ENCODE data around the gene ATXN1.

- TF ChIP-seq, protein P1, sequence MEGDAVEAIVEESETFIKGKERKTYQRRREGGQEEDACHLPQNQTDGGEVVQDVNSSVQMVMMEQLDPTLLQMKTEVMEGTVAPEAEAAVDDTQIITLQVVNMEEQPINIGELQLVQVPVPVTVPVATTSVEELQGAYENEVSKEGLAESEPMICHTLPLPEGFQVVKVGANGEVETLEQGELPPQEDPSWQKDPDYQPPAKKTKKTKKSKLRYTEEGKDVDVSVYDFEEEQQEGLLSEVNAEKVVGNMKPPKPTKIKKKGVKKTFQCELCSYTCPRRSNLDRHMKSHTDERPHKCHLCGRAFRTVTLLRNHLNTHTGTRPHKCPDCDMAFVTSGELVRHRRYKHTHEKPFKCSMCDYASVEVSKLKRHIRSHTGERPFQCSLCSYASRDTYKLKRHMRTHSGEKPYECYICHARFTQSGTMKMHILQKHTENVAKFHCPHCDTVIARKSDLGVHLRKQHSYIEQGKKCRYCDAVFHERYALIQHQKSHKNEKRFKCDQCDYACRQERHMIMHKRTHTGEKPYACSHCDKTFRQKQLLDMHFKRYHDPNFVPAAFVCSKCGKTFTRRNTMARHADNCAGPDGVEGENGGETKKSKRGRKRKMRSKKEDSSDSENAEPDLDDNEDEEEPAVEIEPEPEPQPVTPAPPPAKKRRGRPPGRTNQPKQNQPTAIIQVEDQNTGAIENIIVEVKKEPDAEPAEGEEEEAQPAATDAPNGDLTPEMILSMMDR (IDR thresholded peaks at IDR 0.05), result no peak
- no peak for TF ChIP-seq POLR2A (IDR thresholded peaks at IDR 0.05)
Measured at GRCh38 chr6:16412982-16413381, 348.3 kb downstream of the ATXN1 start.

Measured in lower leg skin (tissue), 3 donors.